DMS153 (cell line): Measurements from ENCODE around the gene TBC1D16.
"Not testable (repeated sequence)": the region's sequence is repeated elsewhere in the genome, so short reads cannot be mapped to it uniquely, and the experiment has no call there.

Experiments
- DNase-seq: peaks from one replicate; lab custom pipeline; 2025; lab: John Stamatoyannopoulos, UW

The TBC1D16 gene

DNA sequence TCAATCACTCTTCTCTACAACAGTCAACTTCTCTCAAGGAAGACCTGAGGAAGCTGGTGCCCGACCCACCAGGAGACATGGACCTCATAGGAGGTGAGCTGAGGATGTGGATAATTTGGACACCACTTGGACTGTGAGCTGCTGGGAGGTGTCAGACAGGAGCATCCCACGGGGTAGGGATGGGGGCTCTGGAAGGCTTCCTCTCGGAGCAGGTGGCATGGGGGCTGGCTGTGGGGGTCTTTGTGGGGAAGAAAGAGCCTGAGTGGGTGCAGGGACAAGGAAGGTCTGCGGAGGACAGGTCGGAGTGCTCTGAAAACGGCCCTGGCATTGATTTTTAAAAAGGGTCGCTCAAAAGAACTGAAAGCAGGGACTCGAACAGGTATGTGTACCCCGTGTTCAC is 64.0 kb downstream of the TBC1D16 start:
- no peak for DNase-seq

DNA sequence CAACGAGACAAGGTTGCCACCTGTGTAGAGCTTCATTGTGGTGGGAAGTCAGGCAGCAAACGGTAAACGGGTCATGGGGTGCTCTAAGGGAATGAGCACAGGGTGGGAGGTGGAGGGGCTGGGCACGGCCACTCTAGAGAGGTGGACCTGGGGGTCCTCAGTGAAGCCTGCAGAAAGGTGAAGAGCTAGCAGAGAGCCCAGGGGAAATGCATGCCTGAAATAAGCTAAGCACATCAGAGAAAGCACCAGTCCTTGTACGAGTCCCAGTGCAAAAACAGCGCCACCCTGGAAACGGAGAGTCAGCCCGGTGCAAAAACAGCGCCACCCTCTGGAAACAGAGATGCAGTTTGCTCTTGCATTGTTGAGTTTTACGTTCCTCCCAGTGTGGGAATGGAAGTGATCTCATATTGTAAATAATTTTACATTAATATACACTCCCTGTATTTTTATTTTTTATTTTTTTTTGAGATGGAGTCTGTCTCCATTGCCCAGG is 65.0 kb downstream of the TBC1D16 start:
- DNase-seq, result no peak

DNA sequence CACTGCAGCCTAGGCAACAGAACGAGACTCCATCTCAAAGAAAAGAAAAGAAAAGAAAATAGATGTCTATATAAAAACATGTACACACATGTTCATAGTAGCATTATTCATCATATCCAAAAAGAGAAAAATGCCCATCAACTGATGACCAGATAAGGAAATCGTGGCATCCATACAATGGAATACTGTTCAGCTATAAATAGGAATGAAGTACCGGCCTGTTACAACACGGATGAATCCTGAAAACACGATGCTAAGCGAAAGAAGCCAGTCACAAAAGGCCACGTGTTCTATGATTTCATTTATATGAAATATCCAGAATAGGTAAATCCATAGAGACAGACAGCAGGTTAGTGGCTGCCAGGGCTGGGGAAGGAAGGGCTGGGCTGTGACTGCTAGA is 65.8 kb downstream of the TBC1D16 start:
- no peak for DNase-seq

DNA sequence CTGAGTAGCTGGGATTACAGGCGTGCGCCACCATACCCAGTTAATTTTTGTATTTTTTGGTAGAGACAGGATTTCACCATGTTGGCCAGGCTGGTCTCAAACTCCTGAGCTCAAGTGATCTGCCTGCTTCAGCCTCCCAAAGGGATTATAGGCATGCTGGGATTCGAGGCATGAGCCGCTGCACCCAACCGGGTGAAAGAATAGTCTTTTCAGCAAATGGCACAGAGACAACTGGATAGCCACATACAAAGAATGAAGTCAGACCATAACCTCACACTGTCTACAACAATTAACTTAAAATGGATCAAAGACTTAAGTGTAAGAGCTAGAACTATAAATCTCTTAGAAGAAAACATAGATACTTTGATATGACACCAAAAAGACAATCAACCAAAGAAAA is 67.6 kb downstream of the TBC1D16 start:
- DNase-seq, result no peak

DNA sequence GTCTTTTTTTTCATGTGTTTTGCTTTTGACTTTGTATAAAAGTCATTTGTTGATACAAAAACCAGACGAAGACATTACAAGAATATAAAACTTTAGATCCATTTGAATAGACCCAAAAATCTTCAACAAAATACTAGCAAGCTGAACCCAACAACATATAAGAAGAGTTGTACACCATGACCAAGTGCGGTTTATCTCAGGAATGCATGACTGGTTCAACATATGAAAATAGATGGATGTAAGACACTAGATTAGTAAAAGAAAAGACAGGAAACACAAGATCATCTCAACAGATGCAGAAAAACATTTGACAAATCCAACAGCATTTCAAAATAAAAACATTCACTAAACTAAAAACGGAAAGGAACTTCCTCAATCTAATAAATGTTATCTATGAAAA is 69.0 kb downstream of the TBC1D16 start:
- no peak for DNase-seq

DNA sequence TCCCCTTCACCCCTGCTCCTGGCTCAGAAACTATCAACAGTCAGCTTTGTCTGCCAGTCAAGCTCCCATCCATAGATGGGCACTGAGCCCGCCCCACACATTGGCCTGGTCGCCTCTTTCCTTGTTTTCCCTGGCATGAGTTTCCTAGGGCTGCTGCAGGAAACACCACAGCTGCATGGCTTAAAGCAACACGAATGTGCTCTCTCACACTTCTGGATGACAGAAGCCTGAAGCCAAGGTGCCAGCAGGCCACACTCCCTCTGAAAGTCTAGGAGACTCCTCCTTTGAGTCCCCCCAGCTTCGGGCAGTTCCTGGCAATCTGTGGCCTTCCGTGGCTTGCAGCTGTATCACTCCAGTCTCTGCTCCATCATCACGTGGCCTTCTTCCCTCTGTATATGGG is 69.9 kb downstream of the TBC1D16 start:
- no peak for DNase-seq

DNA sequence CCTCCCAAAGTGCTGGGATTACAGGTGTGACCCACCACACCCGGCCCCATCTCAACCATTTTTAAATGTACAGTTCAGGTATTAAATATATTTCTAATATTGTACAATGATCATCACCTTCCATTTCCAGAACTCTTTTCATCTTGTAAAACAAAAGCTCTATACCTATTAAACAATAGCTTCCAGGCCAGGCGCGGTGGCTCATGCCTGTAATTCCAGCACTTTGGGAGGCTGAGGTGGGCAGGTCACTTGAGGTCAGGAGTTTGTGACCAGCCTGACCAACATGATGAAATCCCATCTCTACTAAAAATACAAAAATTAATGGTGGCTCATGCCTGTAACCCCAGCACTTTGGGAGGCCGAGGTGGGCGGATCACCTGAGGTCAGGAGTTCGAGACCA is 73.2 kb downstream of the TBC1D16 start:
- DNase-seq, result not testable (repeated sequence)

DNA sequence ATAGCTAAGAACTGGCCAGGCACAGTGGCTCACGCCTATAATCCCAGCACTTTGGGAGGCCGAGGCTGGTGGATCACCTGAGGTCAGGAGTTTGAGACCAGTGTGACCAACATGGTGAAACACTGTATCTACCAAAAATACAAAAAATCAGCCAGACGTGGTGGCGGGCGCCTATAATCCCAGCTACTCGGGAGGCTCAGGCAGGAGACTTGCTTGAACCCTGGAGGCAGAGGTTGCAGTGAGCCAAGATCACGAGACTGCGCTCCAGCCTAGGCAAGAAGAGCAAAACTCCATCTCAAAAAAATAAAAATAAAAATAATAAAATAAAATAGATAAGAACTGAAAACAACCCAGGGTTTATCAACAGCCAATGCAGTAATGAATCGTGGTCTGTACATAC is 74.1 kb downstream of the TBC1D16 start:
- DNase-seq, result not testable (repeated sequence)

DNA sequence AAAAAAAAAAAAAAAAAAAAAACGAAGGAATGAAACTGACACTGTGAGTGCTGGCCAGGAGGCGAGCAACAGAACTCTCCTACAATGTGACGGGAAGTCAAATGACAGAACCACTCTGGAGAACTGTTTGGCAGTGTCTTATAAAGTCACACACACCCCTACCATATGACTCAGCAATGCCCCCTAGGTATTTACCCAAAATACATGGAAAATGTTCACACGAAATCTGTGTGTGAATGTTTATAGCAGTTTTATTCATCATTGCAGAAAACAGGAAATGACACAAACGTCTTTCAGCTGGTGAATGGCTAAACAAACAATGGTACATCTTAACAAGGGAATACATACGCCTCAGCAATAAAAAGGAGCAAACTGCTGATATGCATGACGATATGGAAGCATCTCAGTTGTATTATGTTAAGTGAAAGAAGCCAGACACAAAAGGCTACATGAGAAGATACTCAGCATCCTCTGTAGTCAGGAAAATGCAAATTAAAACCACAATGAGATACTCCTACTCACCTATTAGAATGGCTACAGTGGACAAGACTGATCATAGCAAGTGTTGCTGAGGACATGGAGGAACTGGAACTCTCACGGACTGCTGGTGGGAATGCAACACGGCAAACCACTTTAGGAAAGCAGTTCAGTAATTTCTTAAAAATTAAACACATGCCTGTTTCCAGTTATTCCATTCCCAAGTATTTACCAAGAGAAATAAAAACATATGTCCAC is 74.7 kb downstream of the TBC1D16 start:
- peak; percentile 82 for DNase-seq

DNA sequence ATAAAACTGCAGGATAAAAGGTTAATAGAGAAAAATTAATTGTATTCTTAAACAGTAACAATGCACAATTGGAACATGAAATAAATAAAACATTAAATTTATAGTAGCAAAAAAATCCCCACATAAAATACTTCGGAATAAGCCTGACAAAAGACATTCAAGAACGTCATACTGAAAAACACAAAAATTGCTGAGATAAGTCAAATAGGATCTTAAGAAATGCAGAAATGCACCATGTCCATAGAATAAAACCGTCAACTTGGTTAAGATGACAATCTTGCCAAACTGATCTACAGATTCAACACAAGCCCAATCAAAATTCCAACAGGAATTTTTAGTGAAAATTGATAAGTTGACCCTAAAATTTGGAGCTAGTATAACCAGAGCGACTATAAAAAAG is 76.6 kb downstream of the TBC1D16 start:
- no peak for DNase-seq

DNA sequence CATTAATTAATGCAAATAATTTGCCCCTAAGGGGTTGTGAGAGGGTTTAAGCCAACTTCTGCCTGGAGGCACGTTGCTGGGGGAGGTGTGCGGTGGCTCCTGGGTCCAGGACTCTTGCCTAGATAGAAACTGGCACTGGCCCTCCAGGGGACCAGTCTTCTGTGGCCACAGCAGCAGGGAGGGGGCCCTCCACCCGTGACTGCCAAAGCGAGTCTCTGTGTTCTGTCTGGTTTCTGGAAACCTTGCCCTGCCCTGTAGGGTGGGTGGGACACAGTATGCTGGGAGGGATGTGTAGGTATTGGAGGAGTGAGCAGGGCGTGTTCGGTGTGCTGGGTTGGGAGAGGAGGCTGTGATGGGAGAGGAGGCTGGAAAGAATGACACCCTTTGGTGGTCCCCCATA is 78.8 kb downstream of the TBC1D16 start:
- no peak for DNase-seq

DNA sequence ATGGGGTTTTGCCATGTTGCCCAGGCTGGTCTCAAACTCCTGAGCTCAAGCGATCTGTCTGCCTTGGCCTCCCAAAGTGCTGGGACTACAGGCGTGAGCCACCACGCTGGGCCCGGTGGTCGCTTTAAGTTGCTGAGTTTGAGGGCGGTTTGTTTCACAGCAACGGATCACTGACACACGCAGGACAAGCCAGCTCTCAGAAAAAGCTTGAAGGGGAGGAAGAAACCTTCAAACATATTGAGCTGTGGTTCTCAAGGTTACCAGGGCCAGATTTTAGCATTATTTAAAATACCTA is 79.3 kb downstream of the TBC1D16 start:
- not testable (repeated sequence) for DNase-seq

DNA sequence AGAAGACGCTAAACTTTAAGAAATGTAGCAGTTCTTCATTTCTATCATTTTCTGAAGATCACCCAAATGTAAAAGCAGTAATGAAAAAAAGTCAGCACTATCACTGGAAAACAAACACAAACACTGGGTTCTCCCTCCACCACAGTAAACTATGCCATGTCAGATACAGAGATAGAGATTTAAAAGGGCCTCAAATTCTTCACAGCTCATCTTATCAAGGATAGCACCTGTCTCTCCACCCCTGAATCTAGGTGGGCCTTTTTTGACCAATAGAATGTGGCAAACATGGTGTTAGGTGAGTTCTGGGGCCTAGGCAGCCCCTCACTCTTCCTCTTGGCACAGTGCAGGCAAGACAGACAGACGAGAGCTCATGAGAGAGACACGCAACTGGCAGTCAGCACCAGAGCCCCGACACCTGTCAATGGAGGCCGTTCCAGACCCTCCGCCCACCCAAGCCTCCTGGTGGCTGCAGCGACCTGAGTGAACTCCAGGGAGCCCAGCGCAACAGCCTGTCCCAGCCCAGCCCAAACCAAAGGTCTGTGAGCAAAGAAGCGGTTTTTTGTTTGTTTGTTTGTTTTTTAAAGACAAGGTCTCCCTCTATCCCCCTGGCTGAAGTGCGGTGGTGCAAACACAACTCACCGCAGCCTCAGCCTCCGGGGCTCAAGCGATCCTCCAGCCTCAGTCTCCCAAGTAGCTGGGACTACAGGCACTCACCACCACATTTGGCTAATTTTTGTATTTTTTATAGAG is 79.8 kb downstream of the TBC1D16 start:
- no peak for DNase-seq

DNA sequence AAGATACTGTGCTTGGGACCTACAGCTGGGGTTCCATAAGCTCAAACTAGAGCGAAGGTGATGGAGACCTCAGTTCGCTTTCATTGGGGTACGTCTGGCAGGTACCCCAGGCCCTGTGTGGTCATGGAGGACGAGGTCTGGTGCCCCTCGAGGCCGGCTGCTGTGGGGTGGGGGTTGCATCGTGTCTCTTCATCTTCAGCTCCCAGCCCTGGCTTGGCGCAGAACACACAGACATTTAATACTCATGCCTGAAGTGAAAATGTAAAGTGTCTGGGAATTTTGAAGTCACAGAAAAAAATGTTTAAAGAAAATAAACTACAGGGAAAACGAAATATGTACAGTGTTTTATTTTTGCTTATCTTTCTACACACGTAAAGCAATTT is 80.5 kb downstream of the TBC1D16 start:
- no peak for DNase-seq

DNA sequence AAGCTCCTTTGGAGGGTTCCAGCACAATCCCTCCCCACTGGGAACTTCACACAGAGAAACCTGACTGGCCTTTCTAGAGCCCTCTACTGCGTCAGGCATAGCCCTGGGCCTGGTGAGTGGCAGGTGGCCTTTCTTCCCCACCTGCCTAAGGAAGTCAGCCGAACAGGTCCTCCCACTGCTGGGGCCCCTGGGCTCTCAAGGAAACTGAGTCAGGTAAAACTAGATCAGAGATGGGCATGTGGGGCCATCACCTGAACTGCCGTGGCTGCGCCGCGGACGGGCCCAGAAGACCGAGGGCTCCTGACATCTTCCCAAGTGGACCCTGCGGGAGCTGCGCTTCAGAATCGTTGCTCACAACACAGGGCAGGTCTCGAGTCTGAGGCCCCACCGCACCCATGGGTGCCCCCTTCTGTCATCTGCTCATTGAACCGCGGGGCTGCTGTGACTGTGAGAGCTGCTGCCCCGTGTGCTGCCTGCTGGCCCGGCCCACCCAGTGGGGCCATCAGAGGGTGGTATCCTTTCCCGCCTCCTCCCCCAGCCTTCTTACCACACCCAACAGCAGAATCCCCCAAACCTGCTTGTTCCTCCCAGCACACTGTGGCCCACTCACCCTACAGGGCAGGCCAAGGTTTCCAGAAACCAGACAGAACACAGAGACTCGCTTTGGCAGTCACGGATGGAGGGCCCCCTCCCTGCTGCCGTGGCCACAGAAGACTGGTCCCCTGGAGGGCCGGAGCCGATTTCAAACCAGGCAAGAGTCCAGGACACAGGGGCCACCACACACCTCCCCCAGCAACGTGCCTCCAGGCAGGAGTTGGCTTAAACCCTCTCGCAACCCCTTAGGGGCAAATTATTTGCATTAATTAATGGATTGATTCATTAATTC is 81.1 kb downstream of the TBC1D16 start:
- no peak for DNase-seq

DNA sequence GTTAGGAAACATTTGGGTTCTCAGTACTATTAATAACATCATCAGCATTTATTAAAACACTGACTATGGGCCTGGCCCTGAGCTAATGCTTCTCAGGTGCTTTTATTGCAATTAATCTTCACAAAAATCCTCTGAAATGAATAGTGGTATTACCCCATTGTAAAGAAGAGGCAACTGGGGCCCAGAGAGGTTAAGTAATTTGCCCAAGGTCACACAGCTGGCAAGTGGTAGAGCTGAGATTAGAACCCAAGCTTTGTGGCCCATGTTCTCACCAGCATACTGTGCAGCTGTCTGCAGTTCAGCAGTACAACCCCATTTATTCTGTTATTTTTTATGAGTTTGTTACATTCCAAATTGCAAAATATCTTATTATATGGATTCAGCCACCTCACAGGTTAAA is 82.3 kb downstream of the TBC1D16 start:
- no peak for DNase-seq

DNA sequence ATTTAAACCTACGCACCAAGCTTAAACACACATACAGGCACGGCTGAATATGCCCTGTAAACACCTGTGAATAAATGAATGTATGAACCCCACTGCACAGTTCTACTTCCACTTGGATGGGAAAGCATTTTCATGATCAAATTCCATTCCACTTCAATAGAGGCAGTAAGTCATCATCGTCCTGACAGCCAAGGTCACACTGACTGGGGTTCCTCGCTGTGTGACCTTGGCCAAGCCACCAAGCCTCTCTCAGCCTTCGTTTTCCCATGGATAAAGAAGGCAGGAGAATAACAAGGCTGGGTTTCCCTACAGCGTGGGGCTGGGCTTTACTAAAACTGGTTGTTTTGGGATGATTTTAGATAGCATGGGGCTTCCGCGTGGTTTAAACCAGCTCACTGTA is 82.8 kb downstream of the TBC1D16 start:
- DNase-seq, result no peak

DNA sequence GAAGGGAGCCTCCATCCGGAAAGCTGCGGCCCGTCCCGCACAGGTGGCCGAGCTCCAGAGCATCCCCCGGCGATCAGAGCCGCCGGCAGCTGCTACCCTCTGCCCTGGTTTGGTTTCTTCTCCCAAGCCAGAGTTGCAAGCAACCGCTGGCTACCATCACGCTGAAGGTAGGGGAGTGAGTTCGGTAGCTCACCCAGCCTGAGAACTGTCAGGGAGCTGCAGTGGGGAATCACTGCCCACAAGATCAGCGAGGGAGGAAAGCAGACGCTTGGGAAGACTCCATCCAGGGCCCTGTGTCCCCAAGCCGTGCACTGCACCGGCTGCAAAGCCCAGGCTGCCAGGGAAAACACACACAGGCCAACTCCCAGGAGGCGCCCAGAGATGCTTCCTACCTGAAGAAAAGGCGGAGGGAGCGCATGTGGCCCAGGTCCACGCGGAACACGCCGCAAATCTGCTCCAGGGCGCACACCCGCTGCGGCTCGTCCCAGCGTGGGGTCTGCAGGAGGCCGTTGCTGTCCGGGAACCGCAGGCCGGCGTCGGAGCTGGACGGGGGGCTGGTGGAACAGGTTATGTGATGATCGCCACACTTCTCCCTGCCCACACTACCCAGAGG is 83.3 kb downstream of the TBC1D16 start:
- DNase-seq, result no peak

DNA sequence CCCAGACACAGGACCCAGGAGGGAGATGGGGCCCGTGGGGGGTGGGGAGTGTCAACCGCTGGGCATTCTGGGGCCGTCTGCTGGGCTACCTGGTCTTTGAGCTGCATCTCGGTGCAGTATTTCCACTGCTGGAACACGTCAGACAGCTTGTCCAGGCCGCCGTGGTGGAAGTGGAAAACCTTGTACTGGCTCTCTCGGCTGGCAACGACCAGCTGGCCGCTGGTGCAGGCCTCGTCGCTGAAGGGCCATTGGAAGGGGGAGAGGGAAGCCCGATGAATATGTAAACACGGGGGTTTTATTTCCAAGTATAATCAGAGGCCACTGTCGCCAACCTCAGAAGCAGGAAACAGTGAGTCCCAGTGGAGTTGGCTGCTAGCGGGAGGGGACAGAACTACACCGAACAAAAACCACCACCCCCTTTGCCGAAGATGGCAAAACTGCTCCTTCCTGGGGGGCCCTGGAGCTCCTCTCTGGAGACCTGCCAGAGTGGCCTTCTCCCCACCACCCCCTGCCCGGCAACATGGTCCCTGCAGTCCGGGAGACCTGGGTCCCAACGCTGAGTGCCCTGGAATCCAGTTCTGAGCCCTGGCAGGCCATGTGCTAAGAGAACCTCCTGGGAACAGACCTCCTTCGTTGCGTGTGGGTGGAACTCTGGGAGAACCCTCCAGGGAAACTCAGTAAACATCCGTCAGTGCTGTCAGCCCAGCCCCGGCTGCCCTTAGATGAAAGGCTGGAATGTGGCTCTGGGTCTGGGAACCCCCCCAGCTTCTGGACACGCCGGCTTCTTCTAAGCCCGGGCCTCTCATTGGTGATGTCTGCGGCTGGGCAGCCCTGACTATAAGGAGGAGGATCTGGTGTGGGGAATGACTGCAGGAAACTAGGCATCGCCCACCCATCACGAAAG is 84.1 kb downstream of the TBC1D16 start:
- peak; percentile 73 for DNase-seq

DNA sequence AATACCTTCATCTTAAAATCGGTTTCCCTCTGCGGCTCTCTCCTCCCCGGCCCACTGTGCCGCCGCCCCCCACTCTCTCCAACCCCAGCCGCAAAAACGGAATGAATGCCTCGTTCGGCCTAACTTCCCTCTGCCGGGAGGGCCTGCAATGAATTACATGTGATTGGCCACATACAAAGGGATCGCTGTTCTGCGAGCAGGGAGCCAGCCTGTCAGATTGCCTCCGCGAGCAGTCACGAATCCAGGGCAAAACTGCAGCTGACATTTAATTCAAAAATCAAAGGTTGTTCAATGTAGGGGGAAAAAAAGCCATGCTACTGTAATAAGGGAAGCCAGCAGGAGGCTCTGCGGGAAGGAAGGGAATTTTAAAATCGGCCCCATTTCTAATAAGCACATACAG is 84.9 kb downstream of the TBC1D16 start:
- DNase-seq, result no peak

DNA sequence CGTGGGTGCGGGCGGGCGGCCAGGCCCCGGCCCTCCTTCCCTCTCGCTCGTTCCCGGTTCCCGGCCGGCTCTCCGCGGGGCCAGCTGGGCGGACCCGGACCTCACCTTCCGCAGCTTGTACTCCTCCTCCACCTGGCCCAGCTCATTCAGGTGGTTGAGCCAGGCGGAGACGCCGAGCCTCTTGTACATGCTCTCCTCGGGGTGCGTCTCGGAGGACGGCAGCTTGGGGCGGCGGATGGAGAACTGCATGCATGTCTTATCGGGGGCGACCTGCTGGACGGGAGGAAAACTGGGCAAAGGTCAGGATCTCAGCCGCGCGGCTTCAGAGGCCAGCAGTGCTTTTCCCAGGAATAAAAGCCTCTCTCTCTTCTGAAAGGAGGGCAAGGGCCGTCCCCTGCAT is 85.4 kb downstream of the TBC1D16 start:
- DNase-seq, result no peak
